DMS53 (cell line): ENCODE data around the gene ATG10.

Experiments used
- DNase-seq: peaks from one replicate; lab custom pipeline; 2025; lab: John Stamatoyannopoulos, UW

The ATG10 gene

DNA sequence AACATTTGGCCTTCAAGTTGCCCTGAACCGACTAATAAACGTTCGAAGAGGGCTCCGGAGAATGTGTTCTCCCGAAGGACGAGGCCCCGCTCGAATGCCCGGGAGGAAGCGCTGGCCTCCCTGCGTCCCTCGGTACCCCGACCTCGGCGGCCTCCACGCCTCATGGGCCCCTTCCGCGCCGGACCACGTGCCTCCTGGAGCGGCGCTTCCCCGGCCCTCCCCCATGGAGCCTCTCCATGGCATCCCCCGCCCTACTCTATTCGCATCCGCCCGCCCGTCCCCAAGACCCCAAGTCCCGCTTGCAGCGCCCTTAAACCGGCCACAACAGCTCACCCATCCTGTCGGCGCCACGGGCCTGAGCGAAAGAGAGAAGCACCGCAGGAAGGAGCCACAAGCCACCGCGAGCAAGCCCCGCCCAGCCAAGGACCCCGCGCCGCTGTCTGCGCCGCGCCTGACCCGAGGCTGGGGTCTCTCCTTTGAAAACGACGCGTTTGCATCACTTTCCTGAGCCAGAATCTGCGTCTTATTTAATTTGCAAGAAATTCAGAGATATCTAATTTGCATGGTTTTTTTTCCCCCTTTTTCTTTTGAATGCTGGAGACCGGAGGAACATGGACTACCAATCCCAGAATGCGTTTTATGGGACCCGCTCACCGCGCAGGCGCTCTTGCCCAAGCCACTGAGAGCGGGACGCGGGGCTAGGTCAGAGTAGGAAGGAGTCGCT lies 306.3 kb downstream of the ATG10 start, which contains the start of gene RPS23:
TSS of gene RPS23 (minus strand) at position 368 of the 724 bp plus-strand sequence. CDS start at position 337, 31 bp downstream.
- peak; percentile 97 for DNase-seq

DNA sequence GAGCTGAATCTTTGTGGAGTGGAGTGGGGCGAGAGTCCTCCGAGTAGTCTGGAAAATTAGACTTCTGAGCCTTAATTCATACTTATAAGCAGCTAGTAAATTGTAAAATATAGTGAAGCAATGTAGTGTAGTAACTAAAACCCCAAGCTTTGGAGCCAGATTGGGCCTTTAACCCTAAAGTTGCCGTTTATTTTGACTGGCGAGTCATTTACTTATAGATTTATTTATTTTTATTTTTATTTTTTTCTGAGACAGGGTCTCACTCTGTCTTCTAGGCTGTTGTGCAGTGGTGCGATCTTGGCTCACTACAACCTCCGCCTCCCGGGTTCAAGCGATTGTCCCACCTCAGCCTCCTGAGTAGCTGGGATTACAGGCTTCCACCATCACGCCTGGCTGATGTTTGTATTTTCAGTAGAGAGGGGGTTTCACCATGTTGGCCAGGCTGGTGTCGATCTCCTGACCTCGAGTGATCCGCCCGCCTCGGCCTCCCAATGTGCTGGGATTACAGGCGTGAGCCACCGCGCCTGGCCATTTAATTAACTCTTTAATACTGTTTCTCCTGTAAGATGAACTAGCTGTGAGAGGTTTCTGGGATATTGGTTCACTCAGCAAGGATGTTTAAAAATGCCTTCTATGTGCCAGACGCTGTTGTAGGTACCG lies 307.0 kb downstream of the ATG10 start:
- DNase-seq: peak; percentile 32

DNA sequence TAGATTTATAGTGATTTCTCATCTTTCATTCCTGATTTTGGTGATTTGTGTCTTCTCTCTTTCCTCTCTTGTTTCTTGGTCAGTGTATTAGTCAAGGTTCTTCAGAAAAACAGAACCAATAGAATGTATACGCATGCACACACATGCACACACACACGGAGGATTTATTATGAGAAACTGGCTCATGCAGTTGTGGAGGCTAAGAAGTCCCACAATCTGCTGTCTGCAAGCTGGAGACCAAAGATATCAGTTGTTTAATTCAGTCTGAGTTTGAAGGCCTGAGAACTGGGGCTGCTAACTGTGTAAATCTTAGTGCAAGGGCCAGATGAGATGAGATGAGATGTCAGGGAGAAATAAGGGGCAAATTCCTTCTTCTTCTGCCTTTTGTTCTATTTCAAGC lies 312.1 kb downstream of the ATG10 start:
- DNase-seq: no peak

DNA sequence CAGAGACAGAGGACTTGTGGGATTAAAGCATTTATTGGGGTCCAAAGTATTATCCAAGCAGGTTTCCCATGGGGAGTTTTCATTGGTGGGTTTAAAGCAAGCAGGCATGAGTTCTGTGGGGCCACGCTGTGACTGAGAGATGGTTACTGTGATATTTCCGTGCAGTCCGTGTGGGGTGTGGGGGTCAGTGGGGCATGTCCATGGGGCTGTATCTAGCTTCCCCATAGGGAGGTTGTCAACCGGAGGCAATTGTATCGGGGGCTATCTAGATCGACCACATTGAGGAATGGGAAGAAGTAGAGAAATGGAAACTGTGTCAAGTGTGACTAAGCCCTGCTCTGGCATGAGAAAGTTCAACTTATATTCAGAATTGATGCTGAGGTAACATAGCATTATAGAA lies 313.4 kb downstream of the ATG10 start:
- no peak for DNase-seq

DNA sequence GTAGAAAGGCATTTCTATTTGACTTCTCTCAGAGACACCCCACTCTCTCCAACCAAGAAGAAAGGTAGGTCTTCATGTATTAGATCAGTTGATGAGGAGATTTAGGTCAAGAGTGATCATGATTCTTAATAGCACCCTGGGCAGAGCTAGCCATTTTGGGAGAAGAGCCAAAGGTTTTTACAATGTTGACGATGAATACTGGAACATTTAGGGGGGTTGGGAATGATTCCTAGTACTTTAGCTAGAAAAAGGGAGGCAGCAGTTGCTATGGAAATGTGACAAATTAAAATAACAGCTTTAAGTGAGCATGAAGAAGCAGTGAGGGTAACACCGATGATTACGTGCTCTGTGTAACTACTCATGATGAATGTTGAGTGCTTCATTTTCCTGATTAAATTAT lies 315.8 kb downstream of the ATG10 start:
- no peak for DNase-seq

DNA sequence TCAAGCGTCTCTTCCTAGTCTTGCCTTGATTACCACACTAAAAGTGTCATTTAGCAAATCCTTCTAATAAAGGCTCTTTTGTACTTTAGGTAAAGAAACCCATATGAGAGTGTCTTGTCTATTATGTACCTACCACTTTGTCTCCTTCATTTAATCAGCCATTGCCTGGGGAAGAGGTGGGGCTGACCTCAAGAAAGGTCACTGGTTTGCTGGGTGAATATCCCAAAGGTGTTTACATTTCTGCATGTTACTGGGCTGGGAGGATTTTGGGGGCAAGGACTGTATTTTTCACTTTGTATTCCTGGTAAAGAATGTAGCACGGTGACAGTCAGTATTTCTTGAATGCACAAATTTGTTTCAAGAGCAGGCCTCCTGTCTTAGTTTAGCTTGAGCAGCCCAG lies 318.2 kb downstream of the ATG10 start:
- no peak for DNase-seq

DNA sequence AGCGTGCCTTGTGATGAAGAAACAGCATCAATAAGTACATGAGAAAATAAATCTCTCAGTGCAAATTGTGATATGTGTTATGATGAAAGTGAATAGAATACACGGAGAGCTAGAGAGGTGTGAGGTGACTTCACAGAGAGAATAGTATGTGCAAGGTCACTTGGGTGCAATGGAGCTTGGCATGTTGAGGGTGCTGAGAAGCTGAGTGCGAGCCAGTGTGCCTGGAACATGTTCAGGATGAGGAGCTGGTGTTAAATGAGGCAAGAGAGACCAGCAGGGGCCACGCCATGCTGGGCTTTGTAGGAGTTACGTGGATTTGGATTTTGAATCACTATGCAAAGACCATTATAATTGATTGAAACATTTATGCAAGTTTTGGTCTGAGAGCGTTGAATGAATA lies 319.1 kb downstream of the ATG10 start:
- no peak for DNase-seq

DNA sequence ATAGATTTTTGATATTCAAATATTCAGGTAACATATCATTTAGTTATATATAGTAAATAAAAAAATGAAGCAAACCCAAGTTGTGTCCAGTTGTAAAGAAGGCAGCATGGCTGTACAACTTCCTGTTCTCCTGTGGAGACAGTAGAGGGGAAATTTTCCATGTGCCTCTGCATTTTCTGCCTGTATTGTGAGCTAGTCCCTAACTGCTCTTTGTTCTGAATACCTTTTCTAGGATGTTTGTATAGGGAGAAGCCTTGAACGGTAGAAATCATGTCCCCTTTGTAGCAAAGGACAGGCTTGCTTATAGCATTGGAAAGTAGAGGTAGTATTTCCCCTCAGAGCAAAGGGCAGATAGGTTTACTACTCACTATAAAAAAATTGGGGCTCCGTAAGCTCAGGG lies 319.6 kb downstream of the ATG10 start:
- no peak for DNase-seq

DNA sequence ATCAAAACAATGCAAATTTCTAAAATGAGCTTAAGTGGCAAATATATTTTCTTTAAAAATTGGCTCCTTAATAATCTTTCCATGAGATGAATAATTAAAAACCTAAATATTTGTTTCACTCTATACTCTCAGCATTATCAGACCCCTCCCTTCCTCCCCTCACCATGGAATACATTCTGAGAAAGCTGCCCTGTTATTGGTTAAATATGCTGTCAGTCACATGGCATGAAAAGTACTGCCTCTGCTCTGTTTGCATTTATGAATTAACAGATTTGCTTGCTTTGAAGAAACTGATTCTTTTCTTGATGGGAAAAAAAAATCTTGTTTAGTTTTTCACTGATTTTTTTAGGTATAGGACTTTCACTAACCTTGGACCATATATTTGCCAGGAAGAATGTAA lies 323.3 kb downstream of the ATG10 start:
- peak; percentile 14 for DNase-seq

DNA sequence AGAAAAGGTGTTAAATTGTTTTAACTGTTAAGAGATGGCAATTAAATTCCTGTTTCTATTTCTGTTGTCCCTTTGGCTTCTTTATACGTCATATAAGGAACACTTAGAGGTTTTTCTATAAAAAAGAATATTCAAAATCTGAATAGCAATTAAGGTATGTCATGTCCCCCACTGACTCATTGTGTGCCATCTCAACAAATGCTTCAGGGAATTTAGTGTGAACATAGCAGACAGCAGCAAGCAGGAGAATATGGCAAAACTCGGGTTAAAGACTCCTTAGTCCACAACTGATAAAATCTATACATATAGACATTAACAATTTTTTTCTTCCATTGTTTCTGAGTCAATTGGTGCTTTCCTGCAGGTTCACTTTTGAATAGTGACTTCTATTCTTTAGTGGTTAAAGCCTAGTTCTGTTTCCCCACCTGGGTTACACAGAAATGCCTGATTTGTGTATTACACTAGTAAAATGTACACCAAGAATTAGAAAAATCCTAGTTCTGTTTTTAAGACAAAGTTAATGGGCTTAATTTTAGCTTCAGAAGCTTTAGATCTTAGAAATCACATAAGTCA lies 324.2 kb downstream of the ATG10 start:
- DNase-seq: no peak

DNA sequence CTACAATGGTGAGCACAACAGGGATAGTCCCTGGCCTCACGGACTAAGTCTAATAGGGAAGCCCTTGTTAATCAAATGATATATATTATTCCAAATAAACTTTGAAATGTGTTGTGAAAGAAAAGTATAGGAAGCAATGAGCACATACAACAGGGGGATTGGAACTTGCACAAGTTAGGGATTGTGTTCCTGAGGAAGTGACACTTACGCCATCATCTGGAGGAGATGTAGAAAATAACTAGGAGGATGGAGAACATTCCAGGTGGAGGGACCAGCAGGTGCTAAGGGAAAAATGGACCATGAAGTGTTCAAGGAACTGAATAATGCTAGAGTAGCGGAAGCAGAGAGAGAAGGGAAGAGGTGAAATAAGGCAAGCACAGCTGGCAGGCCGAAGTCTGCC lies 325.1 kb downstream of the ATG10 start:
- no peak for DNase-seq

DNA sequence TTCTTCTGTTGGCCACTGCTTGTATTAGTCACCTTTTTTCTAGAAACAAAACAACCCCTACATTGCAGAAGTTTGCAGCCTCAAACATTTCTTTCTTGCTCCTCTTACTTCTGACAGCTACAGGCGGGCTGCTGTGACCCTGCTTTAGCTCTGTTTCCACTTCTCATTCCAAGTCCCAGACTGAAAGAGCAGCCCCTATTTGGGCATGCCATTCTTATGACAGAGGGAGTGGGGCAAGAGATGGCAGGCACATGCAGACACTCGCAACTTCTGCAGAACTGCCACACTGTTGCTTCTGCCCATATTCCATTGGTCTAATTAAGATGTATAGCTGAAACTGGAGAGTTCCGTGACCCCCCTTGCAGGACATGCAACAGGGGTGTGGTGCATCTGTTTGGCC lies 325.9 kb downstream of the ATG10 start:
- DNase-seq: no peak

DNA sequence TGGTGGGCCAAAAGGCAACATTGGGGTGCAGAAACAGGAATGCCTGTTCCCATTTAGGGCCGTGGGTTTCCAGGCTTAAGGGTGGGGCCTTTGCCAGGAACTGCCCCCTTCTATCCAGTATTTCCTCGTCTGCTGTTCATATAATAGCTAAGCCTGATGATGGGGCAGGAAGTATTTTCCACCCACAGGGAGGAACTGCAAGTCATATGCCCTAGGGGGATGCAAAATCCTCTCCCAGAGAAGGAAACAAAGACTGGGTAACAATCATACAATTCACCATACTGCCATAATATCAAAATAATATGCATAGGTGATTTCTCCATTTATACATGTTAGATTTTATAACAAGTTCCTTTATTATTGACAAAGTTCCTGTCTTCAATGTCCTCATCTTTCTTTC lies 326.8 kb downstream of the ATG10 start:
- no peak for DNase-seq

DNA sequence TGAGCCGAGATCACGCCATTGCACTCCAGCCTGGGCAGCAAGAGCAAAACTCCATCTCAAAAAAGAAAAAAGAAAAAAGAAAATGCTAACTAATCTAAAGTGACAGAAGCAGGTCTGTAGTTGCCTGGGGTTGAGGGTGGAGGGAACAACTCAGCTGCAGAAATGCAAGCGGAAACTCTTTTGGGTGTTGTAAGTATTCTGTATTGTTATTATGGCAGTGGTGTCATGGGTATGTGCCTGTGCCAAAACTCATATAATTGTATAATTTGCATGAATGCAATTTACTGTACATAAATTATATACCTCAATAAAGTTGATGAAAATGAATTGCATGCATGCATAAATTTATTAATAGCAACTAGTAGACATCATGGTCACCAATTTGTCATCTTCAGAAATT lies 329.4 kb downstream of the ATG10 start:
- DNase-seq: no peak
